ENCODE results near the gene MATN3. TPM values are rescaled to one million over a fixed set of nuclear protein-coding genes. Genes with fewer than 3 reads are reported as not detected.

The MATN3 gene
- total RNA-seq, 1 experiment from 2014 or later, result 3.5 TPM

GRCh38 chr2:19955544-19956422 lies 56.7 kb downstream of the MATN3 start:
- ChIA-PET POLR2A (no interaction called here), CTCF (interaction anchor here (0.6 to 1.2 kb wide), 5 partner anchors 11 to 269 kb away, joined by 3 to 7 read pairs (median 5); partner anchors contain the start of gene SDC1)
- peak; percentile 99 for ATAC-seq
- Histone ChIP-seq H3K27me3 (ENCODE audit: control insufficient read depth, insufficient read depth, low read length) (no peaks in the 10 kb centered on the region), H3K36me3 (ENCODE audit: control insufficient read depth, insufficient read depth, low read length) (peaks cover 6% of the 10 kb centered on the region; the same call in 1 of the 2 replicates), H3K9me3 (ENCODE audit: control insufficient read depth, insufficient read depth, low read depth, low read length) (no peaks in the 10 kb centered on the region), H3K4me3 (ENCODE audit: low read depth in 2 of 2, low read length in 2 of 2) (no peak overlapping the region), H3K4me1 (ENCODE audit: control insufficient read depth, insufficient read depth, low read length) (no peaks in the 10 kb centered on the region), H3K27ac (ENCODE audit: low read length) (no peak overlapping the region)
- in situ Hi-C loops (cut with HindIII; ENCODE audit: low pct_unique_long_range_greater_than_20kb, low sequenced_read_pairs) (no loop called here), intact Hi-C loops (cut with micrococcal nuclease; ENCODE audit: unreplicated experiment) (loop anchor here (1.0 kb wide), 1 partner anchor 143 kb away; no protein-coding TSS in a partner anchor)
- BruUV-seq (replicated peaks), result no TSS peak
- TF ChIP-seq POLR2AphosphoS5 (IDR thresholded peaks at IDR 0.05; ENCODE audit: low read depth, low read length) (no peak), CTCF (IDR thresholded peaks at IDR 0.05) (peak; percentile 94)
- DNase-seq (ENCODE audit: low read depth, low spot score), result peak; percentile 24

- no TSS peak for BruUV-seq (replicated peaks)
- no peak overlapping the region for H3K27ac ChIP-seq (ENCODE audit: low read length)
- peaks cover 7% of the 10 kb centered on the region; the same call in 1 of the 2 replicates for H3K36me3 ChIP-seq (ENCODE audit: control insufficient read depth, insufficient read depth, low read length)
- in situ Hi-C loops (cut with HindIII; ENCODE audit: low pct_unique_long_range_greater_than_20kb, low sequenced_read_pairs), result no loop called here
- CTCF ChIA-PET, result no interaction called here
- H3K4me1 ChIP-seq (ENCODE audit: control insufficient read depth, insufficient read depth, low read length), result peaks cover 9% of the 10 kb centered on the region; the same call in 1 of the 2 replicates
- POLR2A ChIA-PET, result interaction anchor here (0.6 kb wide), 1 partner anchor 112 kb away, joined by 12 read pairs; no protein-coding TSS in a partner anchor
- H3K4me3 ChIP-seq (ENCODE audit: low read depth in 2 of 2, low read length in 2 of 2), result no peak overlapping the region
- no peak for ATAC-seq
- intact Hi-C loops (cut with micrococcal nuclease; ENCODE audit: unreplicated experiment), result no loop called here
- DNase-seq (ENCODE audit: low read depth, low spot score), result no peak
- TF ChIP-seq TCF7L2 (IDR thresholded peaks at IDR 0.05; ENCODE audit: low read depth, low read length) (no peak), SIN3A (IDR thresholded peaks at IDR 0.05; ENCODE audit: borderline replicate concordance, insufficient read depth, low read depth, low read length) (no peak), REST (IDR thresholded peaks at IDR 0.05; ENCODE audit: insufficient read depth in 1 of 2, low read depth in 2 of 2, low read length in 1 of 2) (no peak), POLR2AphosphoS5 (IDR thresholded peaks at IDR 0.05; ENCODE audit: low read depth, low read length) (no peak), CTCF (IDR thresholded peaks at IDR 0.05) (no peak)
- H3K9me3 ChIP-seq (ENCODE audit: control insufficient read depth, insufficient read depth, low read depth, low read length), result no peaks in the 10 kb centered on the region
- H3K27me3 ChIP-seq (ENCODE audit: control insufficient read depth, insufficient read depth, low read length), result no peaks in the 10 kb centered on the region
Measured at GRCh38 chr2:19949071-19949470, 63.4 kb downstream of the MATN3 start.

All from Panc1 (cell line).